Neural progenitor cell (in vitro differentiated cells): ENCODE measurements around the gene OR2A5. TPM values are rescaled to one million over a fixed set of nuclear protein-coding genes. Genes with fewer than 3 reads are reported as not detected.
A peak's percentile ranks its signal among the peaks of the same experiment; 100 is the strongest.

Experiments used
- DNase-seq: peaks from one replicate; pipeline ENCODE4 v3.0.0-alpha.2; 2016; ENCODE audit warnings: low spot score
- H2AFZ ChIP-seq: fragments of 200-600 bp; sonication (generic); replicated peaks from 2 replicates; pipeline ENCODE4 v1.6.1; 2016; ENCODE audit warnings: antibody characterized with exemption
- H3F3A ChIP-seq: fragments of 200-600 bp; sonication (generic); 2 replicates; pipeline ENCODE4 v1.6.1; 2016; ENCODE audit warnings: antibody characterized with exemption, low read depth
- H3K27ac ChIP-seq: fragments of 200-600 bp; sonication (generic); 2 replicates; pipeline ENCODE4 v1.5.1; 2016; ENCODE audit warnings: mild to moderate bottlenecking
- H3K27me3 ChIP-seq: fragments of 200-600 bp; sonication (generic); 2 replicates; pipeline ENCODE4 v1.6.1; 2016; ENCODE audit warnings: mild to moderate bottlenecking, moderate library complexity
- H3K36me3 ChIP-seq: fragments of 200-600 bp; sonication (generic); 2 replicates; pipeline ENCODE4 v1.5.1; 2016
- H3K4me1 ChIP-seq: fragments of 200-600 bp; sonication (generic); 2 replicates; pipeline ENCODE4 v1.6.1; 2016; ENCODE audit warnings: mixed run types
- H3K4me2 ChIP-seq: fragments of 200-600 bp; sonication (generic); 2 replicates; pipeline ENCODE4 v1.6.1; 2016
- H3K4me3 ChIP-seq: fragments of 200-600 bp; sonication (generic); 2 replicates; pipeline ENCODE4 v1.5.1; 2016
- H3K79me2 ChIP-seq: fragments of 200-600 bp; sonication (generic); 2 replicates; pipeline ENCODE4 v1.6.1; 2016; ENCODE audit warnings: low read depth
- H3K9ac ChIP-seq: fragments of 200-600 bp; sonication (generic); 2 replicates; pipeline ENCODE4 v1.6.1; 2016
- H3K9me3 ChIP-seq: fragments of 200-600 bp; sonication (generic); 2 replicates; pipeline ENCODE4 v1.5.1; 2016; ENCODE audit warnings: low read depth
- H4K20me1 ChIP-seq: fragments of 200-600 bp; sonication (generic); 2 replicates; pipeline ENCODE4 v1.6.1; 2016; ENCODE audit warnings: low read depth
- H3K27ac Mint-ChIP-seq: 3 replicates; pipeline ENCODE4 v1.8.0; 2021; ENCODE audit warnings: mixed read lengths
- H3K27me3 Mint-ChIP-seq: 2 replicates; pipeline ENCODE4 v1.8.0; 2022; ENCODE audit warnings: low read depth, mild to moderate bottlenecking, inconsistent platforms, moderate library complexity, mixed read lengths; ENCODE audit not compliant: insufficient read depth
- H3K36me3 Mint-ChIP-seq: 3 replicates; pipeline ENCODE4 v1.8.0; 2021; ENCODE audit warnings: mixed read lengths
- H3K4me1 Mint-ChIP-seq: 3 replicates; pipeline ENCODE4 v1.8.0; 2021; ENCODE audit warnings: mixed read lengths
- H3K4me3 Mint-ChIP-seq: 3 replicates; pipeline ENCODE4 v1.8.0; 2021; ENCODE audit warnings: mild to moderate bottlenecking, moderate library complexity, mixed read lengths
- H3K9me3 Mint-ChIP-seq: 3 replicates; pipeline ENCODE4 v1.8.0; 2020; ENCODE audit warnings: mixed read lengths
- CTCF ChIP-seq: fragments of 200-600 bp; sonication (generic); IDR thresholded peaks from 2 replicates; pipeline ENCODE4 v1.5.1; 2017; ENCODE audit warnings: antibody characterized with exemption, mild to moderate bottlenecking
- EZH2 ChIP-seq: fragments of 200-600 bp; sonication (generic); IDR thresholded peaks from 2 replicates; pipeline ENCODE4 v1.6.1; 2017; ENCODE audit warnings: antibody characterized with exemption, mild to moderate bottlenecking, moderate library complexity
- EZH2phosphoT487 ChIP-seq: fragments of 200-600 bp; sonication (generic); IDR thresholded peaks from 2 replicates; pipeline ENCODE4 v1.6.1; 2017; ENCODE audit warnings: antibody characterized with exemption
- total RNA-seq: library from RNA; depleted of rRNA; stranded (reverse); fragments of >200 nt; gene quantifications from 2 replicates; pipeline ENCODE4 v1.2.3, GENCODE V29; 2015; ENCODE audit warnings: low replicate concordance

The OR2A5 gene
- total RNA-seq, 1 donor from 2014 or later = not detected

GRCh38 chr7:144022169-144022568 lies 26.6 kb upstream of the OR2A5 start:
- Mint-ChIP-seq H3K27ac (no peak overlapping the region), H3K9me3 (no peaks in the 10 kb centered on the region), H3K4me1 (no peaks in the 10 kb centered on the region), H3K27me3 (no peaks in the 10 kb centered on the region), H3K36me3 (no peaks in the 10 kb centered on the region), H3K4me3 (no peak overlapping the region)
- no peak for DNase-seq
- Histone ChIP-seq H3K4me1 (peaks cover 6% of the 10 kb centered on the region), H3K79me2 (no peaks in the 10 kb centered on the region), H3K27ac (no peak overlapping the region), H3K4me3 (no peak overlapping the region), H3K36me3 (no peaks in the 10 kb centered on the region), H3K9ac (no peak overlapping the region), H3K27me3 (no peaks in the 10 kb centered on the region), H3F3A (no peaks in the 10 kb centered on the region), H3K4me2 (no peak overlapping the region), H3K9me3 (no peaks in the 10 kb centered on the region), H4K20me1 (no peaks in the 10 kb centered on the region), H2AFZ (peak overlapping the region; percentile 67)
- TF ChIP-seq EZH2phosphoT487 = no peak
- TF ChIP-seq CTCF = no peak

DNA sequence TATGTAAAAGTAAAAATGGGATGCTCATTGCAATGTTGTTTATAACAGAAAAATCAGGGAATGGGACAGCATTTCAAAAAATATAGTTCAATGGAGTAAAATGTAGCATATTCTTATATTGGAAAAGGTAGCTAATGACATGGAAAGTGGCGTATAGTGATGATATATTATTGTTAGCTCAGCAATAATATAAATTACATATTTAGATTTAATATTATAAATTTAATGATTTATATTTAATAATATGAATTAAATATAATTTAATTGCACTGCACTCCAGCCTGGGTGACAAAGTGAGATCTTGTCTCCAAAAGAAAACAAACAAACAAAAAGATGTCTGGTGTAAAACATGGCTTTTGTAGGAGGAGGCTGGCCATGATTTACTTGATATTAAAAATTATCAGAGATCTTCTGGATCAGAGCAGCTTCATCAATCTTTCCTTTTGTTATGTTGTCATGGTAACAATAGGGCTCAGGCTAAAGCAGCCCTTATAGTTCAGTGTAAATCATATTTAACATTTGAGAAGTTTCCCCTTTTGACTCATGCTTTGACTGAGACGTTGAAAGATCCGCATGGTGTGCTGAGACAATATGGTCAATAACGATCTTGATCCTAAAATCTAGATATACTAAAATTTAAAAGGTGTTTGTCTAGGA lies 25.4 kb upstream of the OR2A5 start:
- no peaks in the 10 kb centered on the region for H3K36me3 Mint-ChIP-seq

DNA sequence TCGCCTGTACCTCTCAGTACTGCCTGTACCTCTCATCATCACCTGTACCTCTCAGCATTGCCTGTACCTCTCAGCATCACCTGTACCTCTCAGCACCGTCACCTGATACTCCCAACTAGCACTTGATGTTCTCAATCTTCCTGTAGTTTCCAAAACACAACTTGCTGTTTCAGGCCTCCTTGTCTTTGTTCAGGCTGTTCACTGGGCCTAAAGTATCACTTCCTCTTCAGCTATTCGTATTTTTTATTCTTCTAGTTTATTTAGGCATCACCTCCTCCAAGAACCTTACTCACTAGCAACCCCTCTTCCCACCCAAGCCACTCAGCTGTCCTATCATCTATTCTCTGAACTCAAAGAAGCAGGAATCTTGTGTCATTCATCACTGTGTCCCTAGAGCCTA lies 24.5 kb upstream of the OR2A5 start:
- Mint-ChIP-seq H3K27ac (no peak overlapping the region), H3K4me1 (no peaks in the 10 kb centered on the region), H3K36me3 (no peaks in the 10 kb centered on the region), H3K9me3 (no peaks in the 10 kb centered on the region), H3K4me3 (no peak overlapping the region), H3K27me3 (no peaks in the 10 kb centered on the region)
- no peak overlapping the region for H2AFZ ChIP-seq
- no peaks in the 10 kb centered on the region for H3F3A ChIP-seq
- H3K79me2 ChIP-seq = no peaks in the 10 kb centered on the region
- no peak for TF ChIP-seq CTCF
- no peak for TF ChIP-seq EZH2phosphoT487
- no peak for TF ChIP-seq EZH2
- no peaks in the 10 kb centered on the region for H4K20me1 ChIP-seq
- H3K4me1 ChIP-seq = peaks cover 6% of the 10 kb centered on the region
- no peak overlapping the region for H3K4me2 ChIP-seq
- H3K36me3 ChIP-seq = no peaks in the 10 kb centered on the region
- H3K27me3 ChIP-seq = no peaks in the 10 kb centered on the region
- H3K4me3 ChIP-seq = no peak overlapping the region
- no peaks in the 10 kb centered on the region for H3K9me3 ChIP-seq
- no peak for DNase-seq
- no peak overlapping the region for H3K9ac ChIP-seq
- no peak overlapping the region for H3K27ac ChIP-seq

More for the DNA sequence above, 25.4 kb upstream of the OR2A5 start:
- TF ChIP-seq EZH2phosphoT487 (no peak), CTCF (no peak), EZH2 (no peak)
- Mint-ChIP-seq H3K9me3 (no peaks in the 10 kb centered on the region), H3K27ac (no peak overlapping the region), H3K4me1 (no peaks in the 10 kb centered on the region), H3K27me3 (no peaks in the 10 kb centered on the region), H3K4me3 (no peak overlapping the region)
- Histone ChIP-seq H3K36me3 (no peaks in the 10 kb centered on the region), H3K27ac (no peak overlapping the region), H3K79me2 (no peaks in the 10 kb centered on the region), H3K4me1 (peaks cover 6% of the 10 kb centered on the region), H3K4me2 (no peak overlapping the region), H3F3A (no peaks in the 10 kb centered on the region), H3K9me3 (no peaks in the 10 kb centered on the region), H3K9ac (no peak overlapping the region), H3K4me3 (no peak overlapping the region), H3K27me3 (no peaks in the 10 kb centered on the region), H4K20me1 (no peaks in the 10 kb centered on the region), H2AFZ (no peak overlapping the region)
- no peak for DNase-seq
